Stimulated activated CD4-positive, alpha-beta T cell treated with anti-CD3 and anti-CD28 coated beads, Interleukin-2, amount 100 ng/mL, for 24 hours (primary cell): ENCODE measurements around the gene ZSCAN30.

Experiments used
- DNase-seq, 2 donors: peaks; one replicate each; pipeline ENCODE4 v3.0.0-alpha.2; 2020

Gene ZSCAN30

DNA sequence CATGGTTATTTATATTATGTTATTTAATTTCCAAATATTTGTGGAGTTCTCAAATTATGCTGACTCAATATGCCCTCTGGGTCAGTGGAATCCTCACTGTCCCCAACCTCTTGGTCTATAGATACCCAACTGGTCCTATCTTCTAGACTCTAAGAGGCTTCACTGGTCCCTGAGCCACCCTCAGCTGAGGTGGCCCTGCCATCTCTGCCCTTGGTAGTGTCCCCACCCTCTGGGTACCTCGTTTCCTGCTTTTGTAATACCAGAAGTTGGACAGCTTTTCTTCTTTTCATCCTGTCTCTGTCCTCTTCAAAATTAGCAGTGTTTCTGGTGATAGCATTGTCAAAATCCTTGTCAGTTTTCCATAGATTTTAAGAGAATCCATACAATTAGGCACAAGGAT lies 11.9 kb downstream of the ZSCAN30 start:
- no peak for DNase-seq

- DNase-seq, result no peak
Measured at GRCh38 chr18:35277633-35278032, 12.4 kb downstream of the ZSCAN30 start.

DNA sequence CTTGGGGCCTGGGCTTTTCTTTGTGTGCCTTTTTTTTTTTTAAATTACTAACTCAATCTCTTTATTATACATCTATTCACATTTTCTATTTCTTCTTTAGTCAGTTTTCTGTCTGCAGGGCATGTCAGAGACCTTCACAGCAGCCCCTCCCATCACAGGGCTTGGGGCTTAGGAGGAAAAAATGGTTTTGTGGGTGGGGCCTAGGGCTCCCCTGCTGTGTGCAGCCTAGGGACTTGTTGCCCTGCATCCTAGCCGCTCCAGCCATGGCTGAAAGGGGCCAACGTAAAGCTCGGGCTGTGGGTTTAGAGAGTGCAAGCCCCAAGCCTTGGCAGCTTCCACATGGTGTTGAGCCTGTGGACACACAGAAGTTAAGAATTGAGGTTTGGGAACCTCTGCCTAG lies 13.8 kb downstream of the ZSCAN30 start:
- no peak for DNase-seq

GRCh38 chr18:35271656-35272055 lies 18.4 kb downstream of the ZSCAN30 start:
- DNase-seq, result no peak

GRCh38 chr18:35268821-35269220 lies 21.2 kb downstream of the ZSCAN30 start:
- DNase-seq, result no peak

DNA sequence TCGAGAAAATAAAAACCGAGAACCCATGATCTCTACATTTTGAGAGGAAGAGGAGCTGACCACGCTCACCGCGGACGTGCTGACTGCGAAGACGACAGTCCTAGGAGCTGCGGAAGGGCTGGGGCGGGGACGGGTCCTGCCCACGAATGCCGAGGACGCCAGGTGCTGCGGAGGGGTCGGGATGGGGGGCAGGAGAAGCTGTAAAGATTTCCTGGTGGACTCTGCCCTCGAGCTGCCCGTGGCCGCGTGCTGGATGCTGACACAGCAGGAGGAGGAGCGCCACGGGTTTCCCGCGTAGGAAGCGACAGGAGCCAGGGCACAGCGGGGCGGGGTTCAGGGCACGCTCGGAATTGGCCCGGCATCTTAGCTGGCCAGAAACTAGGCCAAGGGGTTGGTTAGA lies 22.2 kb downstream of the ZSCAN30 start:
- peak in 1 of 2 donors; percentile 20 for DNase-seq

DNA sequence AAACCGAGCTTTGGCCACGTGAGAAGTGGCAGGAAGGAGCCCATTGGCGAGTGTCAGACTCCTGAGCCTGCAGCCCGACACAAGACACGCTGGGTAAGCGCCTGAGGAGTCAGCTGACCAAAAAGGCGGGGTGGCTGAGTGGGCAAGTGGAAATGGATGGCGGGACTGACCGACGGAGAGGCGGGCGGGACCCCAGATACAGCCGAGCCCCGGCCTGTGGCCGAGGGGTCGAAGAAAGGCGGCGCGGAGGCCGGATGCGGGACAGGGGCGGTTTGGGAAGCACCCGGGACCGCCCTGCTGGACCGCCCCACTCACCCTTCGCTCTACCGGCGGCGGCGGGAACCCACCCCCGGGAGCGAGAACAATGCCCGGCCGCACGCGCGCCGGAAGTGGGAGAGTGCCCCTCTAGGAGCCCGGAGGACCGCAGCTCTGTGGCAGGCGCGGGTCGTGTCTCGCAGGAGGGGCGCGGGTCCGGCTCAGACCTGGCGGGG lies 22.8 kb downstream of the ZSCAN30 start:
- DNase-seq, result peak; percentile 68 to 71

DNA sequence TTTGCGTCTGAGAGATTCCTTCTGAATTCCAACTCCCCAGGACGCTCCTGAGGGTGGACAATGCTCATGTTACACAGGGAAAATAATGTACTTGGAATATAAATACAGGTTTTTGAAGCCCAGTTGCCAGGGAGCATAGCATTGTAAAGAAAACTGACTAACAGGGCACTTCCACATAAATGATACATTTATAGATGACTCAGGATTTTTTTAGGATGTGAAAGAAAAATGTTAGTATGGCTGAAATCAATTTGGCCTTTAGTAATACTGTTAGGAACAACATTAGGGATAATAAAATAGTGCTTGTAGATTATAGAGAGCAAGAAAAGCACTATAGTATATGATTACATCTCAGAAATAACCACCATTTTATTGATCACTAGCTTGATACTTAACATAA lies 25.6 kb downstream of the ZSCAN30 start:
- no peak for DNase-seq

DNA sequence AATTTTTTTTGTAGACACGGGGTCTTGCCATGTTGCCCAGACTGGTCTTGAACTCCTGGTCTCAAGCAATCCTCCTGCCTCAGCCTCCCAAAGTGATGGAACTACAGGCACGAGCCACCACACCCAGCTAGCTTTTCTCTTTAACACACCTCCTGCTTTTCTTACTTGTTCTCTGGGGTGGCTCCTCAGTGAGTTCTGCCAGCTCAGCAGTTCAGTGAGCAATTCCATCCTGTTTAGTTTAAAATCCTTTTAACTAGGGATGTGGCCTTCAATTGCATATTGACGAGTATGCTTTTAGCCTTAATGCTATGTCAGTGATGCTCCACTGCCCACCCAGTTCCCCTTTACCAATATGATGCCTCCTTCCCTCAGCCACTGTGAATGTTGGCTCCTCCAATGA lies 33.1 kb downstream of the ZSCAN30 start:
- no peak for DNase-seq

GRCh38 chr18:35253655-35254287 lies 36.3 kb downstream of the ZSCAN30 start:
- no peak for DNase-seq

DNA sequence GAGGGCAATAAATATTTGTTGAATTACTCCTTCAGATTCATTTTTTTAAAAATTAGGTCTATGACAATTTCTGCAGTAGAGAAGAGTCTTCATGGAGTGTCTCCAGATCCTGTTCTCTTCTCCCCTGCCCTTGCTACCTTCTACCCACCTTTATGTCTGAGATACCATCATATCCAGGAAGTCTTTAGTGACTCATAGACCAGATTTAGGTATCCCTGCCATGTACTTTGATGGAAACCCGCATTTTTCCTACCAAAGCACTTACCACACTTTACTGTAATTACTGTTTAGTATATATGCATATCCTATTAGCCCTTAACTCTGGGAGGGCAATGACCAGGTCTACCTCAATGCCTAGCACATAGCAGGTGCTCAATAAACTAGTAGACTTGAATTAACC lies 37.6 kb downstream of the ZSCAN30 start:
- DNase-seq, result no peak

DNA sequence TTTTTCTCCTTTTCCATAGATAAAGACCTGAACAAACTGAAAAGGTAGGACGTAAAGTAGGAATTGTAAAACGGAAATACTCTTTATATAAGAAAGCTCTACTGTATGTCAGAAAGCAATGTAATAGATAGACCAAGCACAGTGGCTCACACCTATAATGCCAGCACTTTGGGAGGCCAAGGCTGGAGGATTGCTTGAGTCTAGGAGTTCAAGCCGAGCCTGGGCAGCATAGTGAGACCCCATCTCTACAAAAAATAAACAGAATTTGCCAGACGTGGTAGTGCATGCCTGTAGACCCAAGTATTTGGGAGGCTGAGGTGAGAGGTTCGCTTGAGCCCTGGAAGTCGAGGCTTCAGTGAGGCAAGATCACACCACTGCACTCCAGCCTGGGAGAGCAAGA lies 41.6 kb downstream of the ZSCAN30 start:
- DNase-seq, result no peak

- DNase-seq, result no peak
Measured at GRCh38 chr18:35247412-35248249, 42.4 kb downstream of the ZSCAN30 start.

DNA sequence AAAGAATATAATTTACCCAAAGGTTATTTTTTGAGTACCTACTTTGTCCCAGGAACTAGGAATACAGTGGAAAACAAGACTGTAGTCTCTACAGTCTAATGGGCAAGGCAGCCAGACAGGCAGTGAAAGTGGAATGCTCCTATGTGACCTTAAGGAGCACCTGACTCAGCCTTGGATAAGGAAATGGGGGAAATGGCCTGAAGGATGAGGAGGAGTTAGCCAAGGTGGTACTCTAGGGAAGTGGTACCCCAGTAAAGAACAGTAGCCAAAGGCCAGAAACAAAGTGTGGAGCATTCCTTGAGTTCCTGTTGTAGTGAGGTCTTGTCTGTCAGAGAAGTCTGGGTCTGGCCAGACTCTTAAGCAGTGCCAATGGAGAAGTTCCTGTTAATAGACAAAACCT lies 43.2 kb downstream of the ZSCAN30 start:
- DNase-seq, result no peak

DNA sequence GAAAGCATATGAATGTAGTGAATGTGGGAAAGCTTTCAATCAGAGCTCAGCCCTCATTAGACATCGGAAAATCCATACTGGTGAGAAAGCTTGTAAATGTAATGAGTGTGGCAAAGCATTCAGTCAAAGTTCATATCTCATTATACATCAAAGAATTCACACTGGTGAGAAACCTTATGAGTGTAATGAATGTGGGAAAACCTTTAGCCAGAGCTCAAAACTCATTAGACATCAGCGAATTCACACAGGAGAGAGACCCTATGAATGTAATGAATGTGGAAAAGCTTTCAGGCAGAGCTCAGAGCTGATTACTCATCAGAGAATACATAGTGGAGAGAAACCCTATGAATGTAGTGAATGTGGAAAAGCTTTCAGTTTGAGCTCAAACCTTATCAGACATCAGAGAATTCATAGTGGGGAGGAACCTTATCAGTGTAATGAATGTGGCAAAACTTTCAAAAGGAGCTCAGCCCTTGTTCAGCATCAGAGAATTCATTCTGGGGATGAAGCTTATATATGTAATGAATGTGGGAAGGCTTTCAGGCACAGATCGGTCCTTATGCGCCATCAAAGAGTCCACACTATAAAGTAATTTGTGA lies 44.2 kb downstream of the ZSCAN30 start:
- DNase-seq, result no peak

- DNase-seq, result no peak
Measured at GRCh38 chr18:35244671-35245070, 45.4 kb downstream of the ZSCAN30 start.

DNA sequence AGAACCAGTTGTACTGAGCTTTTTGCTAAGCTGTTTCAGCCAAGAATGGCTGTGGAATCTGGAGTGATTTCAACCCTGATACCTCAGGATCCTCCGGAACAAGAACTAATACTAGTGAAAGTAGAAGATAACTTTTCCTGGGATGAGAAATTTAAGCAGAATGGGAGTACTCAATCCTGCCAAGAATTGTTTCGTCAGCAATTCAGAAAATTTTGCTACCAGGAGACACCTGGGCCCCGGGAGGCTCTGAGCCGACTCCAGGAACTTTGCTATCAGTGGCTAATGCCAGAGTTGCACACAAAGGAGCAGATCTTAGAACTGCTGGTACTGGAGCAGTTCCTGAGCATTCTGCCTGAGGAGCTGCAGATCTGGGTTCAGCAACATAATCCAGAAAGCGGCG lies 47.6 kb downstream of the ZSCAN30 start:
- DNase-seq, result no peak

DNA sequence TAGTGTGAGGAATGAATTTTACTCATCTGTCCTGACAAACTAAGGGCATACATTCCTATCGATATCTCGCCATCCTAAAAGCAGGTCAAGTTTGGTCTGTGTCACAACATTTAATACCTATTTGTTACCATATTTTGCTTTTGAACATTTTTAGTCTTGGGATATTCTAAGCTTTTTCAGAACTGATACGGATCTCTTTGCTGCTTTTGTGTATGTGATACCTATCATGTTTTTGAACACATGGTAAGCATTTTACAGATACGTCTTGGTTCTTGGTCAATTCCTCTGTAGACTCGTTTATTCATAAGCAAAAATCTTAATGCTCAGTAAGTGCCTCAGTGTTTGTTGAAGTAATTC lies 48.6 kb downstream of the ZSCAN30 start:
- DNase-seq, result no peak

GRCh38 chr18:35240664-35241447 lies 49.2 kb downstream of the ZSCAN30 start, which contains the start of gene ZNF397:
Gene ZNF397, plus strand, starts transcription at chr18:35241034. Its CDS starts 1,437 bp downstream, at chr18:35242471.
- DNase-seq, result peak; percentile 96 to 97

- no peak for DNase-seq
Measured at GRCh38 chr18:35239314-35239713, 50.7 kb downstream of the ZSCAN30 start.

DNA sequence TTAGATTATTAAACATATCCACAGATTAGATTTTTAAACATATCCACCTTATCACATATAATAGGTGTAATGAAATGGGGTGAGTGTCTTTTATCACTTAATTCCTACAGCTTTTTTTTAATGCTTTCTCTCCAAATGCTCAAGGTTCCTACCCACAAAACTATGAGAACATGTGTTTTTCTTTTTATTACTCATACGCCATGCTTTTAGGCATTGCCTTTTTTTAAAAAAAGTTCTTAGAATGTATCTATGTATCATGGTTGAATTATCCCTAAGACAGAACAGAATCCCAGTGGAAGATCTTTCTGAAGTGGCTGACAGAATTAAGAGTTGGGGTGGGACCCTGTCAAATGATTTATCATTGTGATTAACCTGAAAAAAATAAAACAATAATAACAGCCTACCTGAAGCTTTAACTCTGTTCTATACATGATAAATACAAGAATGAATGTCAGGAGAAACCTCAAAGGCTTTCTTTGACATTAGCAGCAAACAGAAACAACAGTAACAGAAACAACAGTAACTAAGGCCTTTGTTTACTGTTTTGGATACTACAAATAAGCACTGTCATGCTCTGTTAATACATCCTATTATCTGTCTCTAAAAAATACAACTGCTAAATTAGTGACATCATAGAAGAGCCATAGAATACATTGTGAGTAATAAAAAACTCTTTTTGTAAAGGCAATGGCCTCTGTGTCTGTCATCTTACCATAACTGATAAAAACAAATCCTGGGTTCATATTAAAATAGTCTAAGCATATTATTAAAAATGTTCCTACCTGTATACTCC lies 53.3 kb downstream of the ZSCAN30 start:
- no peak for DNase-seq

GRCh38 chr18:35231052-35231451 lies 59.0 kb downstream of the ZSCAN30 start:
- DNase-seq, result peak; percentile 79 to 81
